GM18909 (cell line): ENCODE data around the gene S100P.
"Not testable (repeated sequence)": the region's sequence is repeated elsewhere in the genome, so short reads cannot be mapped to it uniquely, and the experiment has no call there.

Source experiments
- ATAC-seq: cut with Tn5 transposase; IDR thresholded peaks from one replicate; pipeline ENCODE4 v1.9.1; 2021; ENCODE audit warnings: mild to moderate bottlenecking; ENCODE audit not compliant: unreplicated experiment, poor library complexity

Gene S100P

GRCh38 chr4:6693231-6694176 lies at the start of gene S100P:
S100P (plus strand) TSS chr4:6693878; CDS start chr4:6693933, 55 bp downstream.
- ATAC-seq, result no peak

DNA sequence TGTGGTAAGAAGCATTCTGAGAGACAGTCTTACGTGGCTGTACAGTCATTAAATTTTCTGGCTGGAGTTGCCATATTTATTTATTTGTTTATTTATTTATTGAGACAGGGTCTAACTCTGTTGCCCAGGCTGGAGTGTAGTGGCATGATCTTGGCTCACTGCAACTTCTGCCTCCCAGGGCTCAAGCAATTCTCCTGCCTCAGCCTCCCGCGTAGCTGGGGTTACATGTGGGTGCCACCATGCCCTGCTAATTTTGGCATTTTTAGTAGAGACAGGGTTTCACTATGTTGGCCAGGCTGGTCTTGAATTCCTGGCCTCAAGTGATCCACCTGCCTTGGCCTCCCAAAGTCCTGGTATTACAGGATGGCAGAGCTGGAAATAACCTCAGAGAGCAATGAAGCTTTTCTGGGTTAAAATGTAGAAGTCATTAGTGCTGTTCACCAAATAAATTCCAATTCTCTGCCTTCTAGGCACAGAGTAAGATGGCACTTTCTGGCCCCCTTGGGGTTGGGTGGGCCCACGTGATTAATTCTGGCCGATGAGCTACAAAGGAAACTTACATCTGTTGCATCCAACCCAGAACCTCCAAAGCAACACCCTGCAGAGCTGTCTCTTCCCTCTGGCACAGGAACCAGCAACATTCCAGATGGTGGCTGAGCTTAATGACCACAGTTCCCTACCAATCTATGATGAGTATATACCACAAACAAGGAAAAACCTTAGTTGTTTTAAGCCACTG lies 48.7 kb upstream of the S100P start:
- ATAC-seq, result no peak

- no peak for ATAC-seq
These were observed 46.5 kb upstream of the S100P start for GRCh38 chr4:6647169-6647568.

- ATAC-seq, result no peak
These were observed 46.0 kb upstream of the S100P start for GRCh38 chr4:6647582-6648230.

DNA sequence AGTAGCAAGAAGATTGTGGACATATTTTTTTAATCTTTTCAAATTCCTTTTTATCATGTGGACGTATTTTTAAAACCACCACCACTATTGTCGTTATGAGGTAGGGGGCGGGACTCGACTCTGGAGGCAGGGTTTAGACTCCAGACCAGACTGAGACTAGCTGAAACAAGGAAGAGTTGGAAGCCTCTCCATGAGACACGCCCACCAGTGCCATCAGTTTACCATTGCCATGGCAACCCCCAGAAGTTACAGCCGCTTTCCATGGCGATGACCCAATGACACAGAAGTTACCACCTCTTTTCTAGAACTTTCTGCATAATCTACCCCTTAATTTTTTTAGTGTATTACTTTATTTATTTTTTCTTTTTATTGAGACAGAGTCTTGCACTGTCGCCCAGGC lies 44.5 kb upstream of the S100P start:
- no peak for ATAC-seq

- not testable (repeated sequence) for ATAC-seq
These were observed 39.5 kb upstream of the S100P start for GRCh38 chr4:6654211-6654610.

DNA sequence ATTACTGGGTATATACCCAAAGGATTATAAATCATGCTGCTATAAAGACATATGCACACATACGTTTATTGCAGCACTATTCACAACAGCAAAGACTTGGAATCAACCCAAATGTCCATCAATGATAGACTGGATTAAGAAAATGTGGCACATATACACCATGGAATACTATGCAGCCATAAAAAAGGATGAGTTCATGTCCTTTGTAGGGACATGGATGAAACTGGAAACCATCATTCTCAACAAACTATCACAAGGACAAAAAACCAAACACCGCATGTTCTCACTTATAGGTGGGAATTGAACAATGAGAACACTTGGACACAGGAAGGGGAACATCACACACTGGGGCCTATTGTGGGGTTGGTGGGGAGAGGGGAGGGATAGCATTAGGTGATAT lies 38.4 kb upstream of the S100P start:
- not testable (repeated sequence) for ATAC-seq

DNA sequence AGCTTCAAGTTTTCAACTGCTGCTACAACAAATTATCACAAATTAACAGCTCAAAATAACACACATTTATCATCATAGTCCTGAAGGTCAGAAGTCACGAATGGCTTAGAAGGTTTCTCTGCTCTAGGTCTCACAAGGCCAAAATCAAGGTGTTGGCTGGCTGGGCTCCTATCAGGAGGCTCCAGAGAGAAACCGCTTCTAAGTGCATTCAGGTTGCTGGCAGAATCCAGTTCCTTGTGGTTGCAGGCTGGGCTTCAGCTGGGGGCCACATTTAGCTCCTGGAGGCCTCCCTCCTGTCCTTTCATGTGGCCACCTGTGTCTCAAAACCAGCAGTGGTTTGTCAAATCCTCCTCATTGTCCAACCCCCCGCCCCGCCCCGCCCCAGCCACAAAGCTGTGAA lies 37.8 kb upstream of the S100P start:
- ATAC-seq, result no peak

GRCh38 chr4:6657242-6658208 lies 36.2 kb upstream of the S100P start:
- ATAC-seq, result no peak

- ATAC-seq, result no peak
These were observed 35.5 kb upstream of the S100P start for GRCh38 chr4:6658209-6658595.

DNA sequence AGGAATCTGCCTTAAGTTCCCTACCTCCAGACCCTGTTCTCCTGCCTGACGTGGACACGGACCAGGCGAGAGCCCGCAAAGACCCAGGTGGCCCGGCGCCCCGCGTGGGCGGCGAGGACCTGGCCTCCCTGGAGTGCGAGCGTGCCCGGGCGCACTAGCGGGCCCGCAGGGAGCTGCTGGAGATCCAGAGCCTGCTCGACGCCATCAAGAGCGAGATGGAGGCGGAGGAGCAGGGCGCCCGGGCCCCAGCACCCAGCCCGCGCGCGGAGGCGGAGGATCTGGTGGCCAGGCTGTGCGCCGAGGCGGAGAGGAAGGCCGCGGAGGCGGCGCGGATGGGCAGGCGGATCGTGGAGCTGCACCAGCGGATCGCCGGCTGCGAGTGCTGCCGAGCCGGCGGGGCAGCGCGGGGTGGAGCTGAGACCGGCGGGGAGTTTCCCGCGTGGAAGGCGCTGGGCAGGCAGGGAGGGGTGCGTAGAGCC lies 35.0 kb upstream of the S100P start:
- ATAC-seq, result no peak

GRCh38 chr4:6659897-6660296 lies 33.8 kb upstream of the S100P start:
- no peak for ATAC-seq

GRCh38 chr4:6660430-6660829 lies 33.2 kb upstream of the S100P start:
- no peak for ATAC-seq

DNA sequence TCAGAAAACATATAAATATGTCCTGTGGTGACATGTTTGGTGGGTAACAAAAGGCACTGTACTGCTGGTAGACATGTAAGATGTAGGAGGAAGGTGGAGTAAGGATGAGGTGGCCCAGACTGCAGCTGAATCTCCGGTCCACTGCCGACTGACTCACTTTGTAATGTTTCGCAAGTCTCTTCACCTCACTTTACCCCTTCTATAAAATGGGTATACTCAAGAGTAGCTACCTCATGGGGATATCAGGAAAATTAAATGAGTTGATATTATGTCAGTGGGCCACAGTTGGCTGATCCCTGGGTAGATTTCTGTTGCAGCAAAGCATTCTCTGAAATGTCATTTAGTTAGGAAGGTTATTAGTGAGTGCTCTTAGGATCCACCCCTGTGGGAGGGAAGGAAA lies 31.1 kb upstream of the S100P start:
- no peak for ATAC-seq

GRCh38 chr4:6663596-6664393 lies 29.9 kb upstream of the S100P start:
- ATAC-seq, result no peak

DNA sequence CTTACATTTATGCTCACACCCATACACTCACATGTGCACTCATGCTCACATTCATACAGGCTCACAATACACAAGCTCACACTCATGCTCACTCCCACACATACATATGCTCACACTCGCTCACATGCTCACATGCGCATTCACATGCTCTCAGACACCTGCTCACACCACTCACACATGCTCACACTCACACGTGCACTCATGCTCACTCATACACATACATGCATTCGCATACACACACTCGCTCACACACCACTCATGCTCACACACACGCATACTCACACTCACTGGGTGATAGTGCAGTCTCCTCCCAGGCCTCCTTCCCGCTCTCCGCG lies 28.4 kb upstream of the S100P start:
- no peak for ATAC-seq

DNA sequence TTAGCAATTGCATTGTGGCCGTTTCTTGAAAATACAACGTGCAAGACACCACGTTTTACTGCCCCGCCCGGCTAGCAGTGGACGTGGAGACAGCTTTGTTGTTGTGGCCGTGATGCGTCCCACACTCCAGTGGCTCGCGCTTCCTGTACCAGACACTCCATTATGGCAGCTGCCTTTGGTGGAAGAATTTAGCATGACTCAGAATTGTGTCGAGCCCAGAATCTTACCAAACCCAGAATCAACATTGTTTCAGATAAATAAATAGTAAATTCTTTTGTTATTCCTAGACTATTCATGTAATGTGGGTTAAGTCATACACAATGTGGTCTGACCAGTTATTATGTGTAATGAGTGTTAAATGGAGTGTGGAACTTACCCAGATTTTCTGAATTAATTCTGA lies 25.3 kb upstream of the S100P start:
- no peak for ATAC-seq

DNA sequence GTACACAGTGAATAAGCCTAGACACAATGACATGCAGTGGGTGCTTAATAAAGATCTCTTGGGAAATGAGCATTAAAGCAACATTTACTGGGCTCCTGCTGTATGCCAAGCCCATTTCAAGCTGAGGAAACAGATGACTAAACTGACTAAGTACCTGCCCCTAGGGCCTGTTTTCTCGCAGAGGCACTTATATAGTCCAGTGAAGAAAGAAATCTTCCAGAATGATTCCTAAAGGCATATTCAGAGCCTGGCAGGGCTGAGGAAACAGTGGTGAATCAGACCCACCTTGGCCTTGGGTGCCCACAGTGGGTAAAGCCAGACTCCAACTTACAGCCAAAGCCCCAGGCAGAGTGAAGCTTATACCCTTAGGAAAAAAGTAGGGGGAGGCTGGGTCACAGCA lies 22.0 kb upstream of the S100P start:
- no peak for ATAC-seq

- no peak for ATAC-seq
These were observed 21.5 kb upstream of the S100P start for GRCh38 chr4:6672131-6672530.
